Neural cell (in vitro differentiated cells): ENCODE data around the gene LSMEM2. TPM values are rescaled to one million over a fixed set of nuclear protein-coding genes. Genes with fewer than 3 reads are reported as not detected.

ENCODE experiments used
- H2AFZ ChIP-seq: fragments of 200-600, 300-800 bp; sonication (generic), shearing (Covaris generic); 2 replicates; pipeline ENCODE4 v1.6.0; 2014; ENCODE audit warnings: low read depth, mild to moderate bottlenecking, antibody characterized with exemption, low read length, moderate library complexity
- H3F3A ChIP-seq: fragments of 200-600 bp; shearing (Covaris generic); 2 replicates; pipeline ENCODE4 v1.6.1; 2016; ENCODE audit warnings: mild to moderate bottlenecking, moderate library complexity, mixed read lengths, antibody characterized with exemption, low read length; ENCODE audit not compliant: insufficient read depth, poor library complexity, severe bottlenecking
- H3K27ac ChIP-seq: fragments of 200-600, 300-800 bp; sonication (generic), shearing (Covaris generic); 2 replicates; pipeline ENCODE4 v1.5.1; 2014; ENCODE audit warnings: mild to moderate bottlenecking, low read length, moderate library complexity
- H3K27me3 ChIP-seq: fragments of 300-800, 200-600 bp; sonication (generic), shearing (Covaris generic); 2 replicates; pipeline ENCODE4 v1.6.0; 2014; ENCODE audit warnings: mild to moderate bottlenecking, low read depth, low read length, moderate library complexity; ENCODE audit not compliant: insufficient read depth
- H3K36me3 ChIP-seq: fragments of 300-800, 200-600 bp; sonication (generic), shearing (Covaris generic); 2 replicates; pipeline ENCODE4 v1.5.1; 2014; ENCODE audit warnings: mild to moderate bottlenecking, antibody characterized with exemption, low read length, moderate library complexity; ENCODE audit not compliant: insufficient read depth
- H3K4me2 ChIP-seq: fragments of 300-800, 200-600 bp; sonication (generic), shearing (Covaris generic); 2 replicates; pipeline ENCODE4 v1.6.0; 2014; ENCODE audit warnings: mild to moderate bottlenecking, low read length
- H3K4me3 ChIP-seq: fragments of 300-800, 200-600 bp; sonication (generic), shearing (Covaris generic); 2 replicates; pipeline ENCODE4 v1.5.1; 2014; ENCODE audit warnings: mild to moderate bottlenecking, low read length, moderate library complexity
- H3K79me2 ChIP-seq: fragments of 200-600 bp; shearing (Covaris generic); replicated peaks from 2 replicates; pipeline ENCODE4 v1.6.0; 2014; ENCODE audit warnings: mild to moderate bottlenecking, low read length, moderate library complexity; ENCODE audit not compliant: insufficient read depth
- H3K9ac ChIP-seq: fragments of 300-800, 200-600 bp; sonication (generic), shearing (Covaris generic); 2 replicates; pipeline ENCODE4 v1.6.1; 2016; ENCODE audit warnings: mild to moderate bottlenecking, low read length, mixed read lengths
- H3K9me2 ChIP-seq: fragments of 200-600 bp; shearing (Covaris generic); 2 replicates; pipeline ENCODE4 v1.6.1; 2016; ENCODE audit warnings: mild to moderate bottlenecking, low read length, mixed read lengths; ENCODE audit not compliant: insufficient read depth
- H3K9me3 ChIP-seq: fragments of 200-600, 300-800 bp; sonication (generic), shearing (Covaris generic); 2 replicates; pipeline ENCODE4 v1.6.1; 2016; ENCODE audit warnings: mild to moderate bottlenecking, mixed run types, low read length, moderate library complexity, mixed read lengths
- H4K20me1 ChIP-seq: fragments of 200-600 bp; shearing (Covaris generic); 2 replicates; pipeline ENCODE4 v1.6.1; 2016; ENCODE audit warnings: mild to moderate bottlenecking, mixed run types; ENCODE audit not compliant: insufficient read depth
- EP300 ChIP-seq: fragments of 450-650 bp; conservative IDR thresholded peaks from 2 replicates; pipeline ENCODE4 v1.6.1; 2014; ENCODE audit warnings: antibody characterized with exemption, mild to moderate bottlenecking, moderate library complexity; ENCODE audit not compliant: poor library complexity, severe bottlenecking
- MXI1 ChIP-seq: fragments of 450-650 bp; conservative IDR thresholded peaks from 2 replicates; pipeline ENCODE4 v1.6.1; 2014; ENCODE audit warnings: antibody characterized with exemption, mild to moderate bottlenecking; ENCODE audit not compliant: poor library complexity, severe bottlenecking
- POLR2AphosphoS5 ChIP-seq: IDR thresholded peaks from 2 replicates; pipeline ENCODE4 v1.6.1; 2012
- SMC3 ChIP-seq: fragments of 450-650 bp; conservative IDR thresholded peaks from 2 replicates; pipeline ENCODE4 v1.6.1; 2014; ENCODE audit warnings: antibody characterized with exemption, mild to moderate bottlenecking, moderate library complexity; ENCODE audit not compliant: poor library complexity
- TAF1 ChIP-seq: IDR thresholded peaks from 2 replicates; pipeline ENCODE4 v1.6.1; 2012; ENCODE audit warnings: low read depth
- polyA plus RNA-seq: library from polyadenylated mRNA; depleted of rRNA; stranded (reverse); fragments of >200 nt; gene quantifications from 2 replicates; pipeline ENCODE4 v1.2.3, GENCODE V29; 2014
- TF ChIP-seq, protein P1 (sequence below): IDR thresholded peaks from 2 replicates; pipeline ENCODE4 v1.6.1; 2012; ENCODE audit warnings: borderline replicate concordance
- TF ChIP-seq, protein P2 (sequence below): fragments of 450-650 bp; IDR thresholded peaks from 2 replicates; pipeline ENCODE4 v1.5.1; 2014; ENCODE audit warnings: antibody characterized with exemption, mild to moderate bottlenecking, moderate library complexity; ENCODE audit not compliant: poor library complexity, severe bottlenecking

The LSMEM2 gene
- polyA plus RNA-seq, 1 donor from 2014 or later, result not detected

DNA sequence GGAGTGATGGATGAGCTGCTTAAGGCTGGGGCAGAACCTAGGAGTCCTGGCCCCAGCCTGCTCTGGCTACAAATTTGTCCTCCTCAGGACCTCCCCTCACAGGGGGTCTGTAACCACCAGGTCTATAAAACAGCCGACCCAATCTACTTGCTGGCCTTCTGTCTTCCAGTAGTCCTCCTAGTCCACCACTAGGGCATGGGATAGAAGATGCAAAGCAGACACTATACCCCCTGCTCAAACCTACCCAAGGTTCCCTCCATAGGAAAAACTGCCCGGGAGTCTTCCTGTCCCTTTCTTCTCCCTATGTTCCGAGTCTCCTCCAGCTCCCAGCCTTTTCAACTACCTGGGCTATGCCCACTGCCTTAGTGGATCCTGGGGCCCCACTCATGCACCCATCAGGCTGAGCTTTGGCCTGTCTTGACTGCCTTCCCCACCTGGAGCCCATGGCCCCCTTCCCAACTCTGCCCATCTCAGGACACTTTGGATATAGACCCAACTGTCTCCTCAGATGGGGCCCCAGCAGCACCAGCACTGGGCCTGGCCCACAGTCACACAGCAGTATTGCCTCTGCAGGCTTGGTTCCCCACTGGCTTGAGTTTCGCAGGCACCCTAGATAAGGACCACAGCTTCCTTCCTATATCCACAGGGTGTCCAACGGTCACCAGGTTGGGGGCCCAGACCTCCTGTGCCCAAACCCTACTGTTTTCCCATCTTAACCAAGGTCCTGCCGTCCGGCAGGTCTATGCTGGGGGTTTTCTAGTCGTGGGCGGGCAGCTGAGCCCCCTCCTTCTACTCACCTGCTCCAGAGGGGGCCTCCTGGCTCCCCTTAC lies 19.2 kb downstream of the LSMEM2 start:
- TF ChIP-seq, protein P1, sequence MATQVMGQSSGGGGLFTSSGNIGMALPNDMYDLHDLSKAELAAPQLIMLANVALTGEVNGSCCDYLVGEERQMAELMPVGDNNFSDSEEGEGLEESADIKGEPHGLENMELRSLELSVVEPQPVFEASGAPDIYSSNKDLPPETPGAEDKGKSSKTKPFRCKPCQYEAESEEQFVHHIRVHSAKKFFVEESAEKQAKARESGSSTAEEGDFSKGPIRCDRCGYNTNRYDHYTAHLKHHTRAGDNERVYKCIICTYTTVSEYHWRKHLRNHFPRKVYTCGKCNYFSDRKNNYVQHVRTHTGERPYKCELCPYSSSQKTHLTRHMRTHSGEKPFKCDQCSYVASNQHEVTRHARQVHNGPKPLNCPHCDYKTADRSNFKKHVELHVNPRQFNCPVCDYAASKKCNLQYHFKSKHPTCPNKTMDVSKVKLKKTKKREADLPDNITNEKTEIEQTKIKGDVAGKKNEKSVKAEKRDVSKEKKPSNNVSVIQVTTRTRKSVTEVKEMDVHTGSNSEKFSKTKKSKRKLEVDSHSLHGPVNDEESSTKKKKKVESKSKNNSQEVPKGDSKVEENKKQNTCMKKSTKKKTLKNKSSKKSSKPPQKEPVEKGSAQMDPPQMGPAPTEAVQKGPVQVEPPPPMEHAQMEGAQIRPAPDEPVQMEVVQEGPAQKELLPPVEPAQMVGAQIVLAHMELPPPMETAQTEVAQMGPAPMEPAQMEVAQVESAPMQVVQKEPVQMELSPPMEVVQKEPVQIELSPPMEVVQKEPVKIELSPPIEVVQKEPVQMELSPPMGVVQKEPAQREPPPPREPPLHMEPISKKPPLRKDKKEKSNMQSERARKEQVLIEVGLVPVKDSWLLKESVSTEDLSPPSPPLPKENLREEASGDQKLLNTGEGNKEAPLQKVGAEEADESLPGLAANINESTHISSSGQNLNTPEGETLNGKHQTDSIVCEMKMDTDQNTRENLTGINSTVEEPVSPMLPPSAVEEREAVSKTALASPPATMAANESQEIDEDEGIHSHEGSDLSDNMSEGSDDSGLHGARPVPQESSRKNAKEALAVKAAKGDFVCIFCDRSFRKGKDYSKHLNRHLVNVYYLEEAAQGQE, result no peak
- TF ChIP-seq TAF1, result no peak
- Histone ChIP-seq H3K36me3 (no peaks in the 10 kb centered on the region), H3K9ac (peak overlapping the region; percentile 86), H3F3A (no peaks in the 10 kb centered on the region), H3K9me3 (no peaks in the 10 kb centered on the region), H3K4me3 (peak overlapping the region; percentile 78), H3K4me2 (peak overlapping the region; percentile 80), H3K27me3 (no peaks in the 10 kb centered on the region), H2AFZ (no peak overlapping the region), H3K79me2 (no peaks in the 10 kb centered on the region), H4K20me1 (no peaks in the 10 kb centered on the region), H3K27ac (peak overlapping the region; percentile 68), H3K9me2 (no peaks in the 10 kb centered on the region)

DNA sequence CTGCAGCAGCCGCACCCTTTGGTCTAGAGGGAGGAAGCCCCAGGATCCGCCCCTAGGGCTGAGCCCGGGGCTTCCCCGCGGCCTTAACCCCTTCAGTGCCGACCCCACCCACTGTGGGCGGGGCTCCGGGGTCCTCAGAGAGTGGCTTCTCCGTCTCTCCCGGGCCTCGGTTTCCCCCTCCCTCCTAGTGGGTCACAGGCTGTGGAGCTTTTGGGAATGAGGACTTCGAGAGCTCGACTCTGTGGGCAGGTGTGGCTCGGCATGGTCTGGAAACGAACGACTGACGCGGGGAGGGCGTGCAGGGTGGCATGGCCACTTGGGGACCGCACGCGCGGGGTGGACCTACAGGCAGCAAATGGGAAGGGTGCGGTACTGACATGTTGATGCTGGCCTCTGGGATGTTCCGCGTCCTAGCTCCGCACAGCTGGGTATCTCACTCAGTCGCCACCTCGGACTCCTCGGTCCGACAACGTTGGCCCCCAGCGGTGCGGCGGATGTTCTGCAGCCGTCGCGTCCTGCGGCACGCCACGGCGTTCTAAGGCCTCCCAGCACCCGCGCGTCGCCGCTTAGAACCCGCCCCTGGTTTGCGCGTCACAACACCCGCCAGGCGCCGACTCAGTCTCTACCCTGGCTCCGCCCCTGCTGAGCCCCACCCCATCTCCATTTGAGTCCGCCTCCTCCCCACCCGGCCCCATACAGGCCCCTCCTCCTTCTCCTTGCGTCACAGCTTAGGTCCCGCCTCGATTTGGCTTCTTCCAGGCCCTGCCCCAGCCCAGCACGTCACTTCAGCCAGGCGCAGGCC lies 20.1 kb downstream of the LSMEM2 start, which contains the start of the genes HYAL3 and NAA80:
Gene HYAL3, minus strand, starts transcription at position 570 of the 802 bp plus-strand sequence. CDS start 3,803 bp downstream, outside the sequence.
Gene NAA80, minus strand, starts transcription at position 570 of the 802 bp plus-strand sequence. CDS start 1,942 bp downstream, outside the sequence.
- Histone ChIP-seq H2AFZ (peak within 1 kb of the TSS; percentile 65), H3K4me3 (peak within 1 kb of the TSS; percentile 78), H3K9me2 (no peaks in the 10 kb centered on the region), H3K9ac (peak within 1 kb of the TSS; percentile 86), H4K20me1 (no peaks in the 10 kb centered on the region), H3K9me3 (no peaks in the 10 kb centered on the region), H3K4me2 (peak within 1 kb of the TSS; percentile 80), H3K27me3 (no peaks in the 10 kb centered on the region), H3K27ac (peak within 1 kb of the TSS; percentile 68), H3K79me2 (no peaks in the 10 kb centered on the region), H3K36me3 (no peaks in the 10 kb centered on the region), H3F3A (no peaks in the 10 kb centered on the region)
- TF ChIP-seq EP300 (no peak), MXI1 (peak; percentile 90), SMC3 (peak; percentile 45), POLR2AphosphoS5 (peak; percentile 88), TAF1 (peak; percentile 45)
- TF ChIP-seq, protein P2, sequence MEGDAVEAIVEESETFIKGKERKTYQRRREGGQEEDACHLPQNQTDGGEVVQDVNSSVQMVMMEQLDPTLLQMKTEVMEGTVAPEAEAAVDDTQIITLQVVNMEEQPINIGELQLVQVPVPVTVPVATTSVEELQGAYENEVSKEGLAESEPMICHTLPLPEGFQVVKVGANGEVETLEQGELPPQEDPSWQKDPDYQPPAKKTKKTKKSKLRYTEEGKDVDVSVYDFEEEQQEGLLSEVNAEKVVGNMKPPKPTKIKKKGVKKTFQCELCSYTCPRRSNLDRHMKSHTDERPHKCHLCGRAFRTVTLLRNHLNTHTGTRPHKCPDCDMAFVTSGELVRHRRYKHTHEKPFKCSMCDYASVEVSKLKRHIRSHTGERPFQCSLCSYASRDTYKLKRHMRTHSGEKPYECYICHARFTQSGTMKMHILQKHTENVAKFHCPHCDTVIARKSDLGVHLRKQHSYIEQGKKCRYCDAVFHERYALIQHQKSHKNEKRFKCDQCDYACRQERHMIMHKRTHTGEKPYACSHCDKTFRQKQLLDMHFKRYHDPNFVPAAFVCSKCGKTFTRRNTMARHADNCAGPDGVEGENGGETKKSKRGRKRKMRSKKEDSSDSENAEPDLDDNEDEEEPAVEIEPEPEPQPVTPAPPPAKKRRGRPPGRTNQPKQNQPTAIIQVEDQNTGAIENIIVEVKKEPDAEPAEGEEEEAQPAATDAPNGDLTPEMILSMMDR, result peak; percentile 73
- TF ChIP-seq, protein P1, result no peak
